GM23338 (cell line): Measurements from ENCODE around the gene MIX23. TPM values are rescaled to one million over a fixed set of nuclear protein-coding genes. Genes with fewer than 3 reads are reported as not detected.

Source experiments
- ATAC-seq: fragments of 200-7000 bp; cut with Tn5 transposase; 3 replicates; pipeline ENCODE4 v1.9.1; 2020
- DNase-seq: peaks from one replicate; pipeline ENCODE4 v3.0.0-alpha.2; 2015; ENCODE audit warnings: low spot score
- H2AFZ ChIP-seq: fragments of 200-600 bp; sonication (generic); 2 replicates; pipeline ENCODE4 v1.8.0; 2016; ENCODE audit warnings: antibody characterized with exemption, mild to moderate bottlenecking, moderate library complexity
- H3F3A ChIP-seq: fragments of 200-600 bp; sonication (generic); replicated peaks from 2 replicates; pipeline ENCODE4 v1.8.0; 2017; ENCODE audit warnings: antibody characterized with exemption, mixed run types, low read depth
- H3K27ac ChIP-seq: fragments of 200-600 bp; sonication (generic); 2 replicates; pipeline ENCODE4 v1.6.1; 2016; ENCODE audit warnings: low read depth
- H3K27me3 ChIP-seq: fragments of 200-600 bp; sonication (generic); 2 replicates; pipeline ENCODE4 v1.8.0; 2016; ENCODE audit warnings: mild to moderate bottlenecking, mixed run types, moderate library complexity; ENCODE audit not compliant: insufficient read depth
- H3K36me3 ChIP-seq: fragments of 200-600 bp; sonication (generic); 2 replicates; pipeline ENCODE4 v1.8.0; 2016; ENCODE audit warnings: mild to moderate bottlenecking; ENCODE audit not compliant: insufficient read depth
- H3K4me1 ChIP-seq: fragments of 200-600 bp; sonication (generic); 2 replicates; pipeline ENCODE4 v1.8.0; 2016; ENCODE audit warnings: mild to moderate bottlenecking, moderate library complexity; ENCODE audit not compliant: insufficient read depth
- H3K4me2 ChIP-seq: fragments of 200-600 bp; sonication (generic); 2 replicates; pipeline ENCODE4 v1.7.1; 2017; ENCODE audit warnings: mixed run types
- H3K4me3 ChIP-seq: fragments of 200-600 bp; sonication (generic); 2 replicates; pipeline ENCODE4 v1.6.1; 2016; ENCODE audit warnings: mixed run types
- H3K79me2 ChIP-seq: fragments of 200-600 bp; sonication (generic); replicated peaks from 2 replicates; pipeline ENCODE4 v1.8.0; 2017; ENCODE audit warnings: mild to moderate bottlenecking; ENCODE audit not compliant: insufficient read depth
- H3K9me2 ChIP-seq: fragments of 200-600 bp; sonication (generic); 2 replicates; pipeline ENCODE4 v1.8.0; 2017; ENCODE audit not compliant: insufficient read depth
- H4K20me1 ChIP-seq: fragments of 200-600 bp; sonication (generic); replicated peaks from 2 replicates; pipeline ENCODE4 v1.8.0; 2017; ENCODE audit warnings: mild to moderate bottlenecking; ENCODE audit not compliant: insufficient read depth
- H3K27ac Mint-ChIP-seq: 2 replicates; pipeline ENCODE4 v1.8.0; 2020; ENCODE audit warnings: inconsistent platforms, mild to moderate bottlenecking, moderate library complexity, mixed read lengths
- H3K27me3 Mint-ChIP-seq: 3 replicates; pipeline ENCODE4 v1.8.0; 2022; ENCODE audit warnings: low read depth, mild to moderate bottlenecking, moderate library complexity, mixed read lengths, inconsistent platforms; ENCODE audit not compliant: insufficient read depth, poor library complexity
- H3K36me3 Mint-ChIP-seq: 3 replicates; pipeline ENCODE4 v1.8.0; 2021; ENCODE audit warnings: low read depth, mild to moderate bottlenecking, inconsistent platforms, moderate library complexity, mixed read lengths
- H3K4me1 Mint-ChIP-seq: 3 replicates; pipeline ENCODE4 v1.8.0; 2020; ENCODE audit warnings: mild to moderate bottlenecking, inconsistent platforms, mixed read lengths
- H3K4me3 Mint-ChIP-seq: 3 replicates; pipeline ENCODE4 v1.8.0; 2021; ENCODE audit warnings: moderate library complexity, mild to moderate bottlenecking, inconsistent platforms, mixed read lengths
- H3K9me3 Mint-ChIP-seq: 3 replicates; pipeline ENCODE4 v1.8.0; 2020; ENCODE audit warnings: moderate library complexity, mild to moderate bottlenecking, inconsistent platforms, mixed read lengths
- CREB1 ChIP-seq: fragments of 250-450 bp; sonication (Bioruptor Pico); IDR thresholded peaks from 2 replicates; pipeline ENCODE4 v1.5.0; 2020; ENCODE audit warnings: low read depth, mild to moderate bottlenecking, moderate library complexity
- CTCF ChIP-seq, 2 experiments: fragments of 200-600 bp in 1 of 2; sonication (generic) in 1 of 2; conservative IDR thresholded peaks; 2 replicates each; pipeline versions ENCODE4 v1.5.1 to v1.6.1; 2016 to 2017; ENCODE audit warnings: antibody characterized with exemption in 2 of 2, low read depth in 2 of 2, mild to moderate bottlenecking in 2 of 2, moderate library complexity in 1 of 2
- ETS1 ChIP-seq: IDR thresholded peaks from 2 replicates; pipeline ENCODE4 v1.6.1; 2016; ENCODE audit warnings: antibody characterized with exemption
- EZH2 ChIP-seq: fragments of 200-600 bp; sonication (generic); IDR thresholded peaks from one replicate; pipeline ENCODE4 v1.8.0; 2017; ENCODE audit warnings: antibody characterized with exemption, mild to moderate bottlenecking, low read depth; ENCODE audit not compliant: unreplicated experiment
- JUNB ChIP-seq: IDR thresholded peaks from one replicate; pipeline ENCODE4 v1.6.1; 2016; ENCODE audit warnings: antibody characterized with exemption; ENCODE audit not compliant: unreplicated experiment
- POLR2AphosphoS5 ChIP-seq: IDR thresholded peaks from 2 replicates; pipeline ENCODE4 v1.6.1; 2016; ENCODE audit warnings: antibody characterized with exemption, low read depth
- ZNF114 ChIP-seq: fragments of 250-450 bp; sonication (Bioruptor Pico); IDR thresholded peaks from 2 replicates; pipeline ENCODE4 v1.5.0; 2020; ENCODE audit warnings: mild to moderate bottlenecking, moderate library complexity
- ZNF331 ChIP-seq: fragments of 250-450 bp; sonication (Bioruptor Pico); IDR thresholded peaks from 2 replicates; pipeline ENCODE4 v1.5.0; 2020; ENCODE audit warnings: low read depth, mild to moderate bottlenecking, moderate library complexity
- ZNF462 ChIP-seq: fragments of 250-450 bp; sonication (Bioruptor Pico); IDR thresholded peaks from 2 replicates; pipeline ENCODE4 v1.5.0; 2020; ENCODE audit warnings: mild to moderate bottlenecking, moderate library complexity
- polyA plus RNA-seq: library from polyadenylated mRNA; unstranded; fragments of >200 nt; fragmentation: Nextera tagmentation; extraction: Ambion mirVana; gene quantifications from 2 replicates; pipeline ENCODE4 v1.2.1, GENCODE V29; 2016
- total RNA-seq: library from RNA; depleted of rRNA; stranded (reverse); fragments of >200 nt; shearing (Covaris generic); gene quantifications from 2 replicates; pipeline ENCODE4 v1.2.3, GENCODE V29; 2014
- TF ChIP-seq, protein P1 (sequence below): IDR thresholded peaks from one replicate; pipeline ENCODE4 v1.6.1; 2018; ENCODE audit warnings: antibody characterized with exemption; ENCODE audit not compliant: unreplicated experiment

The MIX23 gene
- total and polyA plus RNA-seq, 2 experiments from 2014 or later, result 57.7 to 146 TPM

- TF ChIP-seq ETS1 (no peak), CTCF (conservative IDR thresholded peaks at IDR 0.05; ENCODE audit: low read depth in 2 of 2) (0 out of 4 replicates have a peak, but pooled peaks of 1 of the 2 experiments have one; percentile 1), EZH2 (no peak)
- TF ChIP-seq, protein P1, sequence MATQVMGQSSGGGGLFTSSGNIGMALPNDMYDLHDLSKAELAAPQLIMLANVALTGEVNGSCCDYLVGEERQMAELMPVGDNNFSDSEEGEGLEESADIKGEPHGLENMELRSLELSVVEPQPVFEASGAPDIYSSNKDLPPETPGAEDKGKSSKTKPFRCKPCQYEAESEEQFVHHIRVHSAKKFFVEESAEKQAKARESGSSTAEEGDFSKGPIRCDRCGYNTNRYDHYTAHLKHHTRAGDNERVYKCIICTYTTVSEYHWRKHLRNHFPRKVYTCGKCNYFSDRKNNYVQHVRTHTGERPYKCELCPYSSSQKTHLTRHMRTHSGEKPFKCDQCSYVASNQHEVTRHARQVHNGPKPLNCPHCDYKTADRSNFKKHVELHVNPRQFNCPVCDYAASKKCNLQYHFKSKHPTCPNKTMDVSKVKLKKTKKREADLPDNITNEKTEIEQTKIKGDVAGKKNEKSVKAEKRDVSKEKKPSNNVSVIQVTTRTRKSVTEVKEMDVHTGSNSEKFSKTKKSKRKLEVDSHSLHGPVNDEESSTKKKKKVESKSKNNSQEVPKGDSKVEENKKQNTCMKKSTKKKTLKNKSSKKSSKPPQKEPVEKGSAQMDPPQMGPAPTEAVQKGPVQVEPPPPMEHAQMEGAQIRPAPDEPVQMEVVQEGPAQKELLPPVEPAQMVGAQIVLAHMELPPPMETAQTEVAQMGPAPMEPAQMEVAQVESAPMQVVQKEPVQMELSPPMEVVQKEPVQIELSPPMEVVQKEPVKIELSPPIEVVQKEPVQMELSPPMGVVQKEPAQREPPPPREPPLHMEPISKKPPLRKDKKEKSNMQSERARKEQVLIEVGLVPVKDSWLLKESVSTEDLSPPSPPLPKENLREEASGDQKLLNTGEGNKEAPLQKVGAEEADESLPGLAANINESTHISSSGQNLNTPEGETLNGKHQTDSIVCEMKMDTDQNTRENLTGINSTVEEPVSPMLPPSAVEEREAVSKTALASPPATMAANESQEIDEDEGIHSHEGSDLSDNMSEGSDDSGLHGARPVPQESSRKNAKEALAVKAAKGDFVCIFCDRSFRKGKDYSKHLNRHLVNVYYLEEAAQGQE, result no peak
These were observed 40.2 kb downstream of the MIX23 start (continued) for GRCh38 chr3:122342803-122343202.

GRCh38 chr3:122332551-122332950 lies 50.5 kb downstream of the MIX23 start:
- Histone ChIP-seq H3K27me3 (no peaks in the 10 kb centered on the region), H2AFZ (no peak overlapping the region), H3K79me2 (no peaks in the 10 kb centered on the region), H4K20me1 (no peaks in the 10 kb centered on the region), H3K4me2 (no peak overlapping the region), H3K36me3 (no peaks in the 10 kb centered on the region), H3K4me3 (no peak overlapping the region), H3K27ac (no peak overlapping the region), H3F3A (no peaks in the 10 kb centered on the region), H3K9me2 (no peaks in the 10 kb centered on the region), H3K4me1 (no peaks in the 10 kb centered on the region)
- H3K27me3 Mint-ChIP-seq, result no peaks in the 10 kb centered on the region
- no peaks in the 10 kb centered on the region for H3K9me3 Mint-ChIP-seq
- no peak overlapping the region for H3K4me3 Mint-ChIP-seq
- H3K4me1 Mint-ChIP-seq, result no peaks in the 10 kb centered on the region
- H3K27ac Mint-ChIP-seq, result no peak overlapping the region
- no peak for ATAC-seq
- H3K36me3 Mint-ChIP-seq, result no peaks in the 10 kb centered on the region
- DNase-seq, result no peak
- no peak for TF ChIP-seq ZNF462 (CRISPR knock-in tag)
- TF ChIP-seq CTCF (conservative IDR thresholded peaks at IDR 0.05; ENCODE audit: low read depth in 2 of 2), result no peak
- no peak for TF ChIP-seq CREB1 (CRISPR knock-in tag)
- no peak for TF ChIP-seq POLR2AphosphoS5
- TF ChIP-seq ZNF114 (CRISPR knock-in tag), result no peak
- no peak for TF ChIP-seq EZH2
- no peak for TF ChIP-seq ZNF331 (CRISPR knock-in tag)
- TF ChIP-seq JUNB, result no peak
